VCaP (cell line): ENCODE results near the gene PHACTR1.

Experiments used
- H3K27ac ChIP-seq: fragments of 450-650 bp; 2 replicates; pipeline ENCODE4 v1.5.1; 2017
- CTCF ChIP-seq: fragments of 450-650 bp; conservative IDR thresholded peaks from 2 replicates; pipeline ENCODE4 v1.5.1; 2017; ENCODE audit warnings: mild to moderate bottlenecking, moderate library complexity

The PHACTR1 gene

DNA sequence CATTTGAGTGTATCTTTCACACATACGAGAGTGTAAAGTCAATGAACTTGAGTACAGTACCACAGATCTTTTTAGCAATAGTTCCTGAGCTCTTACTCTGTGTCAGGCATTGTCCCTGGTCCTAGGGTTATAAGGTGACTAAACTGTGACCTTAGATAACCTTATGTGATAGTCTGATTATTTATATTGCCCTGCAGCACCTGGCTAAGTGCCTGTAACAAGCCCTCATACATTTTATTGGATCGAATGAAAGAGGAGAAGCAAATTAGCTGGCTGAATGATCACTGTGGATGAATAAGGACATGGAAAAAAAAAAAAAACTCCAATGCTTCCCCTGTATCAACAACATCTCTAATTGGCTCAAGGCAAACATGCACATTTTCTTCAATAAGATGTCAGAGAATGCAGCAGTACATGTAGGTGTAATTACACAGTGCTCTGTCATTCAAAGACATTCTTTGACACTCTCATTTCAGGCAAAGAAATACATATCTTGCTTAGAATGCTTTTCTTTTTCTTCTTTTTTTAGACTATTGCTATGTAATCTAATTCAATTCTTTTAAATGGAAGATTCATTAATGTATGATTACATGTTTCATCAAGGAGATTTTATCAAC lies 153.4 kb downstream of the PHACTR1 start:
- TF ChIP-seq CTCF = no peak

DNA sequence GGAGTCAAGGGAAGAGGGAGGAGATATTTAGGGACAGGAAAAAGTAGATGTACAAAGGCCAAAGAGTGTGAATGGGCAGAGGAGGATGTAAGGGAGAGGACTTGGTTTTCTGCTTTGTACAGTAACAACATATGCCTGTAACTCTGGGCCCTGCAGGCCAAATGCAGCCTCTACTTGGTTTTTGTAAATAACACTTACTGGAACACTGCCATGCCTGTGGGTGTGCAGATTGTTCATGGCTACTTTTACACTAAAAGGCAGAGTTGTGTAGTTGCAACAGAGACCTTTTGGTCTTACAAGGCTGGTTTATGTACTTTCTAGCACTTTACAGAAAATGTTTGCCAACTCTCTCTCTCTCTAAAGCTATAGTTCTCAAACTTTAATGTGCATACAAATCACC lies 157.1 kb downstream of the PHACTR1 start:
- no peak for TF ChIP-seq CTCF
- H3K27ac ChIP-seq = no peak overlapping the region

More for the DNA sequence above, 153.4 kb downstream of the PHACTR1 start:
- no peak overlapping the region for H3K27ac ChIP-seq

DNA sequence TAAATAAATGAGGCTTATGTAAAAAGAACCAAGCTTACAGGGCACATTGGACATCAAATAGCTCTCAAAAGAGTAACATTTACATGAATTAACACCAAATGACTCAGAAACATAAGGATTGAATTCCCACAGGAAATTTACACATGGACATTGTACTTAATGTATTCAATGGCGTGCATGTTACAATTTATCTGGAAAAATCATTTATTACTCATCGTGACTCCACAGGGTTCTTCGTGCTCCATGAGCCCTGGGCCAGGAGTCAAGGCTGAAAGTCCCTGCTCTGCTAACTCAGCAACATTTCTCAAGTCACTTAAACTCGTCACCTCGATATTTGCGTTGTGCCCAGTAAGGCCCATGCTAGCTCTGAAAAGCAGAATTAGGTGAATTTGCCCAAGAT lies 158.5 kb downstream of the PHACTR1 start:
- no peak overlapping the region for H3K27ac ChIP-seq
- no peak for TF ChIP-seq CTCF

GRCh38 chr6:12878741-12879140 lies 162.2 kb downstream of the PHACTR1 start:
- H3K27ac ChIP-seq = no peak overlapping the region
- TF ChIP-seq CTCF = no peak

GRCh38 chr6:12882761-12883290 lies 166.3 kb downstream of the PHACTR1 start:
- H3K27ac ChIP-seq = no peak overlapping the region
- TF ChIP-seq CTCF = no peak

GRCh38 chr6:12884983-12885382 lies 168.4 kb downstream of the PHACTR1 start:
- no peak for TF ChIP-seq CTCF
- H3K27ac ChIP-seq = no peak overlapping the region

- no peak overlapping the region for H3K27ac ChIP-seq
- TF ChIP-seq CTCF = no peak
Measured at GRCh38 chr6:12886961-12887775, 170.6 kb downstream of the PHACTR1 start.
